ENCODE results near the gene CMC2.

Gene CMC2

GRCh38 chr16:81006813-81007695 lies at the start of gene CMC2, which contains the start of gene CENPN:
Gene CMC2 (minus strand): TSS chr16:81006885. CDS start chr16:80997394, 9,491 bp downstream.
Gene CENPN (plus strand): TSS chr16:81007214. CDS start chr16:81011940, 4,726 bp downstream.
- peak; percentile 79 for DNase-seq

GRCh38 chr16:81053761-81054160 lies 47.1 kb upstream of the CMC2 start:
- no peak for DNase-seq

GRCh38 chr16:81042821-81043220 lies 36.1 kb upstream of the CMC2 start:
- no peak for DNase-seq

DNA sequence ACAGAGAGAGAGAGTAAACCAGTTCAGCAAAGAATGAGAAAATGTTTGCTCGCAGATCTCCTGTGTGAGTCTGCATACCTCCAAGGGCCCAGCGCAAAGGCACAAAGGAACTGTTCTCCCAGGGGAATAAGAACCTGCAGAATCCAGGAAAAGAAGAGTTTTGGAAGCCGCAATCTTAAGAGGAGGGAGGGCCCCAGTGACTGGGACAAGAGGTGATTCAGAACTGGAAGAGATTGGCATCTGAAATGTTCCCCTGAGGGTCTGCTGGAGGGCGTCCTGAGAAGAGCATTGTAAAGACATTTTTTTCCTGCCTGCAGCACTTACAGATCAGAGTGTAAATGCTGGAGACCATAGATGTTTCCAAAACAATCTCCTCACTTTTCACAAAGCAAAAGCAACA lies 35.0 kb upstream of the CMC2 start:
- no peak for DNase-seq

DNA sequence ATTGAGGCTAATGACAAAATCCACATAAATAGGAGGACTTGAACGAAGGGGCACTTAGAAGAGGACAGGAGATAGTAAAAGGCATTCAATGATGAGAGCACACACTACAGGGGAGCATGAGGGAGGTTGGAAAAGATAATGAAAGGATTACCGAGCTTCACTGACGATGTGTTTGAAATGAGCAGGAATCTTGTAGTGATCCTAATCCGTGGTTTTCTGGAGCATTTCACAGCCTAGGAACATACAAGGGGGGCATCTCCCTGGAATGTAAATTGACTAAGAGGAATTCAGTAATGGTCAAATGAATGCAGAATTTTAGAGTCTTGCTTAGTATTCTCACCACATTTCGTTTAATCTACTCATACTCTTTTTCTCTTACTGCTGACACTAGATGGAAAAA lies 34.2 kb upstream of the CMC2 start:
- no peak for DNase-seq

- no peak for DNase-seq
Observed at GRCh38 chr16:81040131-81040530, 33.4 kb upstream of the CMC2 start.

- no peak for DNase-seq
Observed at GRCh38 chr16:81036751-81037350, 30.2 kb upstream of the CMC2 start.

- DNase-seq, result no peak
Observed at GRCh38 chr16:81035975-81036750, 29.5 kb upstream of the CMC2 start.

DNA sequence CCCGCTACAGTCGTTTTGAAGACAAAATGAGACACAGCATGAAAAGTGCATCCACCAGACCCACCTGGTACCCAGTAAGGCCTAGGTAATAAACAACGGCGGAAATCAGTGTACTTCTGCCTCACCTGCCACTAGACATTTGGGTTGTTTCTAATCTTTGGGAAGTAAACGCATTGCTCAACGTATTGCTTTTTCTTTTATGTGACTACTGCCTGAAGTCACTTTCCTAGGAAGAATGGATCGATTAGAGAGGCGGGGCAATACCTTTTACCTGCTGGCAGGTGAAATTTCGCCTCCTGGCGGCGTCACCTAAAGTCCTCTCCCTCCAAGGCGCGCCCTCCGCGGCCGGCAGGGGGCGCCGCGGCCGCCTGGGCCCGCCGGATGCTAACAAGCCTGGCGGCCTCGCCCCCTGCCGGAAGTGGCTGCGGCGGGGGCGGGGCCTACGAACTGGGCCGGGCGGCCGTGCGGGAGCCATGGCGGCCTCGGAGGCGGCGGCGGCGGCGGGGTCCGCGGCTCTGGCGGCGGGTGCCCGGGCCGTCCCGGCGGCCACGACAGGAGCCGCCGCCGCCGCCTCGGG lies 28.8 kb upstream of the CMC2 start, which contains the start of gene ATMIN:
ATMIN (plus strand) TSS at position 445 of the 577 bp plus-strand sequence; CDS start at position 474, 29 bp downstream.
- peak; percentile 31 for DNase-seq

- no peak for DNase-seq
Observed at GRCh38 chr16:81029930-81030604, 23.4 kb upstream of the CMC2 start.

DNA sequence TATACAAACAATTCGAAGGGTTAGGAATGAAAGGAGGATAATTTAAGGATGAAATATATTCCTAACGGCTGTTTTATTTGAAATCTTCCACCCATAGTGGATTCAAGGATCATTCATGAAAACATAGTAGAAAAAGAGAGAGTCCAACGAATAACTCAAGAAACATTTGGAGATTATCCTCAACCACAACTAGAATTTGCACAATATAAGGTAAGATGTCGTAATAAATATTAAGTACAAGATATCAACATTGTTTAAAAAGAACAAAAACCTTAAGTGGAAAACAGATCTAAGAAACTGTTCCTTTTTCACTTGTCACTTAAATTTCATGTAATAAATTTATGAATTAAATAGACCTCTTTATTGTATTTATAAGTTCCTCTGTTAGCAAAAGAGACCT lies 19.7 kb upstream of the CMC2 start:
- DNase-seq, result no peak

DNA sequence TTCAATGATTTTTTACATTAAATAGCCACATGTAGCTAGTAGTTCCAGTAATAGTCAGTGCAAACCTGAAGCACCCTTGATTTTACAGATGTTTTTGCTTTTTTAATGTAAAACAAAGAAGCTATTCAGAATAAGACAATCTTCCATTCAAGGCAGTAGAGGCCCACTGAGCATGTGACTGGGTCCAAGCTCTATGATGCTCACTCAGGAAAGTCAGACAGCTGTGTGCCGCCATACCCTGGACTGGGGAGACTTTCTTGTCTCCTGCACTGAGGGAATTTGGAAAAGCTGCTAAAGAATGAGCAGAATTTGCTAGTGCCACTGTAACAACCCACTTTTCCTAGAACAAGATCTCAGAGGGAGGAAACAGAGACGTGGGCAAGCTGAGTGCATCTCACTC lies 11.8 kb upstream of the CMC2 start:
- DNase-seq, result no peak

DNA sequence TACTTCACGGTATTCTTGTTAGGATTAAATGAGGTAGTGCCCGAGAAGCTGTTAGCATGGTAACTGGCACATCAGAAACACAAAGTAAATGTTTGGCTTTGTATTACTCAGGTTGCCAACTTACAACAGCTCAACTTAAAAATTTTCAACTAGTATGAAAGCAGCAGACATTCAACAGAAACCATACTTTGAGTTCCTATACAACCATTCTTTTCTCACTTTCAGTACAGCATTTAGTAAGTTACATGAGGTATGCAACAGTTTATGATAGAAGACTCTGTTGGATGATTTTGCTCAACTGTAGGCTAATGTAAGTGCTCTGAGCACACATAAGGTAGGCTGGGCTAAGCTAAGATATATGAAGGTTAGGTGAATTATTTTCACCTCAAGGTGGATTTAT lies 8.0 kb upstream of the CMC2 start:
- no peak for DNase-seq

- no peak for DNase-seq
Observed at GRCh38 chr16:81012974-81013373, 6.3 kb upstream of the CMC2 start.

GRCh38 chr16:81008505-81008789 lies 1.8 kb upstream of the CMC2 start:
- DNase-seq, result no peak

DNA sequence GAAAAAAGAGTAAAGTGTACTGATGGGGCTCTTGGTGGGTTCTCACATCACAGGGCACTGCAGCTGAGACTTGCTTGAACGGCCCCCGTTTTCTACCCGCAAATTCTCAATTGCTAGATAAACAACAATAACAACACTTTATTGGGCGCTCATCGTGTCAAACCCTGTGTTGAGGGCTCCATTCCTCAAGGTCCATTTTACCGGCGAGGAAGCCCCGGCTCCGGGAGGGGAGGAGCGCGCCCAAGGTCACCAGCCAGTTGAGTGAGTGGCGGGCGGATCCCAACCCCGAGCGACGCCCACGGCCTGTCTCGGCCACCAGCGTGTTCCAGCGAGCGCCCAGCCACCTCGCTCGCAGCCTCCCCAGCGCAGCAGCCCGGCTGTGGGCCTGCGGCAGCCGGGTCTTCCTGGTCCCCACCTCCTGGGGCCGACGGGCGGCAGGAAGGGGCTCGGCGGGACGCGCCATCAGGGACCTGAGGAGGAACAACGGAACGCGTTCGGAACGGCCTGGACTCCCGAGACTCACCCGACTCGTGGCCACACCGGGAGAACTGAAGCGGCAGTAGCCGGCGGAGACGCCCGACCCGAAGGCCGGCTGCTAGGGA lies 373 bp downstream of the CMC2 start:
- no peak for DNase-seq

DNA sequence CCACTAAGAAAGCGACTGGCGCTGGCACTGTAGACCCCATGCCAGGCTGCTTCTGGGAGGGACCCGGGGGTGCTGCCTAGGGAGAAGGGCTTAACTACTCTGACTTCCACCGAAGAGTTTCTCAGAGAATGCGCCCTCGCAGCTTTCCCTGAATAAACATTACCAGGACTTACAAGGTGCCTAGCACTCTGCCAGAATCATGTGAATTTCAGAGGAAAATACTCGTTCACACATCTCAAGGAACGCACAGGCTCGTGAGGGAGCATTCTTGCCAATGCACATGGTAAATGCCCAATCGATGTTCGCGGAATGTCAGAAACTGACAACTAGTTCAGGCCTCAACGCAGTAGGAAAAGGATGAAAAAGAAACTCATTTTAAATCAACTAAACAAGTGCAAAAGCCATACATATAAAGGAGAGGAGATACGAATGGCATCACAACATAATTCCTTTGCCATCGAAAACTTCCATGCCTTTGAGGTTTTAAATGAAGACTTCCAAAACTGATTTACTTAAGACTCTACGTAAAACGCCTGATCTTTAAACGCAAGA lies 999 bp downstream of the CMC2 start:
- no peak for DNase-seq

DNA sequence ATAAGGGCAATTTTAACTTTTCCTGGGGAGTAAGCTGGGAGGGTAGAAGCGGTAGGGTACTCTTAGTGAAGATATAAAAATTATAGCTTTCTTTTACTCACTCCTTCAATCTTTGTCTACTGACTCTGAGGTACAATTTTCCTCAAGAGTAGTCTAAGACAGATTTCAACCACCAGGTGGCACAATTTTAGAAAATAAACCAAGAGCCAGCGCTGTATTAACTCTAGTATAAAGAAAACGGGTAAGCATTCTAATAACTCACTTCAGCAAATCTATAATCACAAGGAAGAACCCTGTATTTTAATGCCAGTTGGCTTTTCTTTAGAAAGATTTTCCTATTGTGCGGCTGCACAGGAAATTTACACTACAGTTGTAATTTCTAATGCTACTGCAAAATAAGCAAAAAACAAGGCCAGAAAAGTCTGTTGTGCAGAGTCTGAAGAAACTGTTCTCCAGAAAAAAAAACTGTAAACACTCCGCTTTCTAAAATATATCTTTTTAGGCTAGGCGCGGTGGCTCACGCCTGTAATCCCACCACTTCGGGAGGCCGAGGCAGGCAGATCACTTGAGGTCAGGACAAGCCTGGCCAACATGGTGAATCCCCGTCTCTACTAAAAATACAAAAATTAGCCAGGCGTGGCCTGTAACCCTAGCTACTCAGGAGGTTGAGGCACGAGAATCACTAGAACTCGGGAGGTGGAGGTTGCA lies 1.9 kb downstream of the CMC2 start:
- no peak for DNase-seq

DNA sequence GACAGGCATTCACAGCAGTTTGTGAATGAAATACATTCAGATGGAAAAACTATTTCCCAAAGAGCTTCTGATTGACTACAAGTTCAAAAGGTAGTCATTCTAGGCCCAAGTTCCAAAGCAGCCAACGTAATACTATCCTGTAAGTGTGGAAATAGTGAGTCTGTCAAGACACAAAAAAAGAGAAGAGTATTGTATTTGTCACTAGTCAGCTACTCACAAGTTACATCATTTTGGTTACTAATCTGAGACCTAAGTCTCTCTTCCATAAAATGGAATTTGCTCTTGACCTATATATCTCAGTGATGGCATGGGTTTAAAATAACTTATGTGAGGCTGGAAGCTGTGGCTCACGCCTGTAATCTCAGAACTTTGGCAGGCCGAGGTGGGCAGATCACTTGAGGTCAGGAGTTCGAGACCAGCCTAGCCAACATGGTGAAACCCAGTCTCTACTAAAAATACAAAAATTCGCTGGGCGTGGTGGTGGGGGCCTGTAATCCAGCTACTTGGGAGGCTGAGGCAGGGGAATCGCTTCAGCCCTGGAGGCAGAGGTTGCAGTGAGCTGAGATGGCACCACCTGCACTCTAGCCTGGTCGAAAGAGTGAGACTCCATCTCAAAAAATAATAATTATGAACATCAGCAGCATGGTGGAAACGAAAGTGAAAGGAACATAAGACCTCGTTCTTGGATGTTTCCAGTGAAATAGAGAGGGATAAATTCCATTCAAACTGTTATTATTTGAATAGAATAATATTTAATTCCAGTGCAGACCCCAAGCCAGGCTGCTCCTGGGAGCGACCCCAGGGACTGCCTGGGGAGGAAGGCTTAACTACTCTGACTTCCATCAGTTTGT lies 2.9 kb downstream of the CMC2 start:
- DNase-seq, result no peak

- DNase-seq, result no peak
Observed at GRCh38 chr16:81003064-81003463, 3.6 kb downstream of the CMC2 start.
